ENCODE results near the gene MTRF1.

MTRF1 gene

DNA sequence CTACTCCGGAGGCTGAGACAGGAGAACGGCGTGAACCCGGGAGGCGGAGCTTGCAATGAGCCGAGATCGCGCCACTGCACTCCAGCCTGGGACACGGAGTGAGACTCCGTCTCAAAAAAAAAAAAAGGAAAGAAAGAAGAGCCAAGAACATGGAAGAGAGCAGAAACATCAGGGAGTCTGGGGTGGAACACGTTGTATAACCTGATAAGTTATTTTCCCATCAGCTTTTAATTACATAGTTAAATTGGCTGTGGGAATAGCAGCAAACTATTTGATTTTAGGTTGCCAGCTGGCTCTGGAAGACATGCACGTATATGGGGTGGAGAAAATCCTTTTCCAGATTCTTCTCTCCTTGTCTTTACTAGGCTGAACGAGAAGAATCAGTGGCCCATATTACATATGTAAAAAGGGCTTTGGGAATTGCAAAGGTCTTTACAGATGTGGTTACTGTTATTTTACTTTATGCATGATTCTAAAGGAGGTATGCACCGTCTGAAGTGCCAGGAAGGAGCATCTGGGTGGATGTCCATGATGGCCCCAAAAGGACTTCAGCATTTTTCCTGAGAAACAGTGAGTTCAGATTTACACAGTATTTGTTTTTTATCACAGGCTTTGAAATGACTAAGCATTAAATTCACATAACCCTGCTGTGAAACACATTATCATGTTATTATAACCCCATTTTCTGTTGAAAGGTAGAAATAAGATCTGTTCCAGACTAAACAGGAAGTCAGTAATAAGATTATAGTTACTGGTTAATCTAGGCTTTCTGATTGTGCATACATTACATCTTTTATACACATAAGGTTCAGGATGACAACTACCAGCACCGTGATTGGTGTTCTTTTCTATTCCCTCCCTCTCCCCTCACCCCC, 43.1 kb upstream of the MTRF1 start:
- Histone ChIP-seq H3K9me3 (ENCODE audit: low read depth, low read length) (no peaks in the 10 kb centered on the region), H3K36me3 (ENCODE audit: insufficient read depth, low read length) (no peaks in the 10 kb centered on the region), H3K9ac (ENCODE audit: insufficient read length) (no peak overlapping the region), H3K4me3 (peak overlapping the region; percentile 41), H3K27ac (peak overlapping the region; percentile 58)
- TF ChIP-seq FOXP2 (optimal IDR thresholded peaks at IDR 0.05; ENCODE audit: control extremely low read depth, extremely low read length, insufficient read depth) (no peak), EZH2 (IDR thresholded peaks at IDR 0.05) (no peak), POLR2AphosphoS5 (IDR thresholded peaks at IDR 0.05; ENCODE audit: borderline replicate concordance, low read depth, low read length) (peak; percentile 22; the same call in 1 of the 2 replicates)
- DNase-seq (ENCODE audit: low read depth, low spot score) = peak; percentile 47

DNA sequence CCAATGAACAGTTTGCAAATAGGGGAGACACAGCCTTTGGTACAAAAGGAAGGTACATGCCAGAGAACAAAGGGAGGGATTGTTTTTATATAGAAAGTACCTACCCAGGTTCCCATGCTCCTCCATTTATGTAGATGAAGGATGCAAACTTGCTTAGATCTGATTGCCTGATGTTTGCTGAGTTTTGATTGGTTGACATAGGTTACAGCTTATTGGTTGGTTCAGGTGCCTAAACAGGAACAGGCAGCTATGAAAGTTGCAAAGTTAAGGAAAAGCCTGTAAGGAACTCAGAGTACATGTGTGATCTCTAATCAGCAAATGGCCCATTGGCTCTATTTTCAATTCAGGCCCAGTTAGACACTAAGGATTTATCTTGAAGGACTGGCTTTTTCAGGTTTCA, 41.2 kb upstream of the MTRF1 start:
- Histone ChIP-seq H3K9me3 (ENCODE audit: low read depth, low read length) (no peaks in the 10 kb centered on the region), H3K36me3 (ENCODE audit: insufficient read depth, low read length) (no peaks in the 10 kb centered on the region), H3K9ac (ENCODE audit: insufficient read length) (no peak overlapping the region), H3K4me3 (no peak overlapping the region), H3K27ac (no peak overlapping the region)
- DNase-seq (ENCODE audit: low read depth, low spot score) = no peak
- TF ChIP-seq FOXP2 (optimal IDR thresholded peaks at IDR 0.05; ENCODE audit: control extremely low read depth, extremely low read length, insufficient read depth) = no peak
- no peak for TF ChIP-seq EZH2 (IDR thresholded peaks at IDR 0.05)
- TF ChIP-seq POLR2AphosphoS5 (IDR thresholded peaks at IDR 0.05; ENCODE audit: borderline replicate concordance, low read depth, low read length) = no peak

- TF ChIP-seq FOXP2 (optimal IDR thresholded peaks at IDR 0.05; ENCODE audit: control extremely low read depth, extremely low read length, insufficient read depth) (no peak), EZH2 (IDR thresholded peaks at IDR 0.05) (no peak), POLR2AphosphoS5 (IDR thresholded peaks at IDR 0.05; ENCODE audit: borderline replicate concordance, low read depth, low read length) (no peak)
- DNase-seq (ENCODE audit: low read depth, low spot score) = no peak
- Histone ChIP-seq H3K36me3 (ENCODE audit: insufficient read depth, low read length) (no peaks in the 10 kb centered on the region), H3K4me3 (no peak overlapping the region), H3K9me3 (ENCODE audit: low read depth, low read length) (no peaks in the 10 kb centered on the region), H3K9ac (ENCODE audit: insufficient read length) (no peak overlapping the region), H3K27ac (no peak overlapping the region)
Measured at GRCh38 chr13:41302743-41303142, 39.4 kb upstream of the MTRF1 start.

GRCh38 chr13:41299316-41300094, 36.1 kb upstream of the MTRF1 start:
- no peak overlapping the region for H3K9ac ChIP-seq (ENCODE audit: insufficient read length)
- no peaks in the 10 kb centered on the region for H3K36me3 ChIP-seq (ENCODE audit: insufficient read depth, low read length)
- TF ChIP-seq POLR2AphosphoS5 (IDR thresholded peaks at IDR 0.05; ENCODE audit: borderline replicate concordance, low read depth, low read length) = no peak
- no peak for TF ChIP-seq EZH2 (IDR thresholded peaks at IDR 0.05)
- TF ChIP-seq FOXP2 (optimal IDR thresholded peaks at IDR 0.05; ENCODE audit: control extremely low read depth, extremely low read length, insufficient read depth) = no peak
- H3K4me3 ChIP-seq = no peak overlapping the region
- no peaks in the 10 kb centered on the region for H3K9me3 ChIP-seq (ENCODE audit: low read depth, low read length)
- no peak for DNase-seq (ENCODE audit: low read depth, low spot score)
- H3K27ac ChIP-seq = no peak overlapping the region

GRCh38 chr13:41296879-41297646, 33.7 kb upstream of the MTRF1 start:
- H3K9me3 ChIP-seq (ENCODE audit: low read depth, low read length) = no peaks in the 10 kb centered on the region
- H3K9ac ChIP-seq (ENCODE audit: insufficient read length) = no peak overlapping the region
- H3K36me3 ChIP-seq (ENCODE audit: insufficient read depth, low read length) = no peaks in the 10 kb centered on the region
- no peak for DNase-seq (ENCODE audit: low read depth, low spot score)
- TF ChIP-seq FOXP2 (optimal IDR thresholded peaks at IDR 0.05; ENCODE audit: control extremely low read depth, extremely low read length, insufficient read depth) = no peak
- no peak for TF ChIP-seq POLR2AphosphoS5 (IDR thresholded peaks at IDR 0.05; ENCODE audit: borderline replicate concordance, low read depth, low read length)
- TF ChIP-seq EZH2 (IDR thresholded peaks at IDR 0.05) = no peak
- no peak overlapping the region for H3K4me3 ChIP-seq
- H3K27ac ChIP-seq = no peak overlapping the region

DNA sequence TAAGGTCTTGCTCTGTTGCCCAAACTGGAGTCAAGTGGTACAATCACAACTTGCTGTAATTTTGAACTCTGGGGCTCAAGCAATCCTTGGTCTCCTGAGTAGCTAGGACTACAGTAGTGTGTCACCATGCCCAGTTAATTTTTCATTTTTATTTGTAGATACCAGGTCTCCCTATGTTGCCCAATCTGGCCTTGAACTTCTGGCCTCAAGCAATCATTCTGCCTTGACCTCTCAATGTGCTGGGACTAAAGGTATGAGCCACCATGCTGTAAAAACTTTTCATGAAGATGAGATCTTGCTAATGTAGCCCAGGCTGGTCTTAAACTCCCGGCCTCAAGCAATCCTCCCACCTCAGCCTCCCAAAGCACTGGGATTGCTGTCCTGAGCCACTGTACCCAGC, 32.6 kb upstream of the MTRF1 start:
- H3K27ac ChIP-seq = no peak overlapping the region
- no peak for DNase-seq (ENCODE audit: low read depth, low spot score)
- TF ChIP-seq POLR2AphosphoS5 (IDR thresholded peaks at IDR 0.05; ENCODE audit: borderline replicate concordance, low read depth, low read length) (no peak), FOXP2 (optimal IDR thresholded peaks at IDR 0.05; ENCODE audit: control extremely low read depth, extremely low read length, insufficient read depth) (no peak), EZH2 (IDR thresholded peaks at IDR 0.05) (no peak)

GRCh38 chr13:41294914-41295313, 31.5 kb upstream of the MTRF1 start:
- no peaks in the 10 kb centered on the region for H3K9me3 ChIP-seq (ENCODE audit: low read depth, low read length)
- H3K36me3 ChIP-seq (ENCODE audit: insufficient read depth, low read length) = no peaks in the 10 kb centered on the region
- H3K4me3 ChIP-seq = no peak overlapping the region
- no peak overlapping the region for H3K9ac ChIP-seq (ENCODE audit: insufficient read length)
- DNase-seq (ENCODE audit: low read depth, low spot score) = no peak
- no peak overlapping the region for H3K27ac ChIP-seq
- TF ChIP-seq FOXP2 (optimal IDR thresholded peaks at IDR 0.05; ENCODE audit: control extremely low read depth, extremely low read length, insufficient read depth) (no peak), EZH2 (IDR thresholded peaks at IDR 0.05) (no peak), POLR2AphosphoS5 (IDR thresholded peaks at IDR 0.05; ENCODE audit: borderline replicate concordance, low read depth, low read length) (no peak)

More for the DNA sequence above, 32.6 kb upstream of the MTRF1 start:
- H3K9me3 ChIP-seq (ENCODE audit: low read depth, low read length) = no peaks in the 10 kb centered on the region
- no peak overlapping the region for H3K9ac ChIP-seq (ENCODE audit: insufficient read length)
- no peak overlapping the region for H3K4me3 ChIP-seq
- no peaks in the 10 kb centered on the region for H3K36me3 ChIP-seq (ENCODE audit: insufficient read depth, low read length)

DNA sequence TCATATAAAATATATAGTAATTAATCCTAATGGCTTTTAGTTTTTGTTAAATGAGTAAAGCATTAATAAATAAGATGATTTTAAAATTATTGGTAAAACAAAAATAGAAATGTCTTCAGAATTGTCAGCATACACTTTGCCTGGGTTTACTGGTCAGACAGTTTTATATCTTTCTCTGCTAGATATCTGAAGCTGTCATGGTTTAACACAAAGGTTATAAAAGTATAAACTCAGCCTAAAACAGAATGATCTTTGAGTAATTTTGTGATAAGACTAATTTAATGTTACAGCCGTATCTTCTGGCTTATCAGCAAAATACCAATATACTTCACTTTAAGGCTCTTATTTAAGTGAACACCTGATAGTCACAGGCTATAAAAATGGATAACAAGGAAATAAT, 29.9 kb upstream of the MTRF1 start:
- H3K27ac ChIP-seq = no peak overlapping the region
- H3K4me3 ChIP-seq = no peak overlapping the region
- H3K9me3 ChIP-seq (ENCODE audit: low read depth, low read length) = no peaks in the 10 kb centered on the region
- TF ChIP-seq POLR2AphosphoS5 (IDR thresholded peaks at IDR 0.05; ENCODE audit: borderline replicate concordance, low read depth, low read length) (no peak), EZH2 (IDR thresholded peaks at IDR 0.05) (no peak), FOXP2 (optimal IDR thresholded peaks at IDR 0.05; ENCODE audit: control extremely low read depth, extremely low read length, insufficient read depth) (no peak)
- no peaks in the 10 kb centered on the region for H3K36me3 ChIP-seq (ENCODE audit: insufficient read depth, low read length)
- no peak for DNase-seq (ENCODE audit: low read depth, low spot score)
- H3K9ac ChIP-seq (ENCODE audit: insufficient read length) = no peak overlapping the region
